Kidney epithelial cell (primary cell): ENCODE data around the gene RGS2. TPM values are rescaled to one million over a fixed set of nuclear protein-coding genes. Genes with fewer than 3 reads are reported as not detected.

Source experiments
- DNase-seq: peaks from one replicate; pipeline ENCODE4 v3.0.0-alpha.2; 2010; ENCODE audit warnings: low read depth
- H3K27me3 ChIP-seq: 2 replicates; pipeline ENCODE4 v1.6.0; 2011; ENCODE audit warnings: low read length; ENCODE audit not compliant: control insufficient read depth, insufficient read depth
- H3K36me3 ChIP-seq: 2 replicates; pipeline ENCODE4 v1.5.1; 2011; ENCODE audit warnings: low read length; ENCODE audit not compliant: control insufficient read depth, insufficient read depth
- H3K4me3 ChIP-seq: 2 replicates; pipeline ENCODE4 v1.5.1; 2011; ENCODE audit warnings: low read depth, mild to moderate bottlenecking, control low read depth, low read length
- CTCF ChIP-seq: IDR thresholded peaks from 2 replicates; pipeline ENCODE4 v1.5.1; 2011; ENCODE audit warnings: mild to moderate bottlenecking, moderate library complexity, low read length, control low read depth, inconsistent platforms; ENCODE audit not compliant: insufficient read depth, poor library complexity, severe bottlenecking
- total RNA-seq: library from RNA; depleted of rRNA; stranded (reverse); fragments of >200 nt; gene quantifications from 2 replicates; pipeline ENCODE4 v1.2.3, GENCODE V29; 2015

The RGS2 gene
- total RNA-seq, 1 donor from 2014 or later: 1.9 TPM

GRCh38 chr1:192766009-192766625 is 42.7 kb upstream of the RGS2 start:
- Histone ChIP-seq H3K4me3 (no peak overlapping the region), H3K36me3 (no peaks in the 10 kb centered on the region), H3K27me3 (no peaks in the 10 kb centered on the region)
- no peak for DNase-seq
- TF ChIP-seq CTCF: no peak

GRCh38 chr1:192766876-192767275 is 42.0 kb upstream of the RGS2 start:
- Histone ChIP-seq H3K4me3 (no peak overlapping the region), H3K36me3 (no peaks in the 10 kb centered on the region), H3K27me3 (no peaks in the 10 kb centered on the region)
- TF ChIP-seq CTCF: no peak
- DNase-seq: no peak

GRCh38 chr1:192767798-192768197 is 41.0 kb upstream of the RGS2 start:
- H3K4me3 ChIP-seq: no peak overlapping the region
- DNase-seq: no peak
- no peak for TF ChIP-seq CTCF
- no peaks in the 10 kb centered on the region for H3K36me3 ChIP-seq
- H3K27me3 ChIP-seq: no peaks in the 10 kb centered on the region

- H3K36me3 ChIP-seq: no peaks in the 10 kb centered on the region
- TF ChIP-seq CTCF: no peak
- no peak overlapping the region for H3K4me3 ChIP-seq
- no peaks in the 10 kb centered on the region for H3K27me3 ChIP-seq
- DNase-seq: no peak
Measured at GRCh38 chr1:192768463-192768862, 40.4 kb upstream of the RGS2 start.

- Histone ChIP-seq H3K36me3 (no peaks in the 10 kb centered on the region), H3K4me3 (no peak overlapping the region), H3K27me3 (no peaks in the 10 kb centered on the region)
- no peak for TF ChIP-seq CTCF
- no peak for DNase-seq
Measured at GRCh38 chr1:192771341-192771740, 37.5 kb upstream of the RGS2 start.

GRCh38 chr1:192775631-192776030 is 33.2 kb upstream of the RGS2 start:
- no peak for DNase-seq
- TF ChIP-seq CTCF: no peak

More at GRCh38 chr1:192775631-192776030, 33.2 kb upstream of the RGS2 start:
- Histone ChIP-seq H3K4me3 (no peak overlapping the region), H3K36me3 (no peaks in the 10 kb centered on the region), H3K27me3 (no peaks in the 10 kb centered on the region)
